HG02571 (cell line): ENCODE data around the gene FXYD2.

Experiments
- ATAC-seq: cut with Tn5 transposase; IDR thresholded peaks from one replicate; pipeline ENCODE4 v1.9.1; 2021; ENCODE audit warnings: mild to moderate bottlenecking, moderate library complexity; ENCODE audit not compliant: unreplicated experiment

FXYD2 gene

GRCh38 chr11:117805045-117805444 lies 19.5 kb downstream of the FXYD2 start:
- ATAC-seq: no peak

- ATAC-seq: no peak
Measured at GRCh38 chr11:117803896-117804295, 20.6 kb downstream of the FXYD2 start.

- no peak for ATAC-seq
Measured at GRCh38 chr11:117799634-117800033, 24.9 kb downstream of the FXYD2 start.

DNA sequence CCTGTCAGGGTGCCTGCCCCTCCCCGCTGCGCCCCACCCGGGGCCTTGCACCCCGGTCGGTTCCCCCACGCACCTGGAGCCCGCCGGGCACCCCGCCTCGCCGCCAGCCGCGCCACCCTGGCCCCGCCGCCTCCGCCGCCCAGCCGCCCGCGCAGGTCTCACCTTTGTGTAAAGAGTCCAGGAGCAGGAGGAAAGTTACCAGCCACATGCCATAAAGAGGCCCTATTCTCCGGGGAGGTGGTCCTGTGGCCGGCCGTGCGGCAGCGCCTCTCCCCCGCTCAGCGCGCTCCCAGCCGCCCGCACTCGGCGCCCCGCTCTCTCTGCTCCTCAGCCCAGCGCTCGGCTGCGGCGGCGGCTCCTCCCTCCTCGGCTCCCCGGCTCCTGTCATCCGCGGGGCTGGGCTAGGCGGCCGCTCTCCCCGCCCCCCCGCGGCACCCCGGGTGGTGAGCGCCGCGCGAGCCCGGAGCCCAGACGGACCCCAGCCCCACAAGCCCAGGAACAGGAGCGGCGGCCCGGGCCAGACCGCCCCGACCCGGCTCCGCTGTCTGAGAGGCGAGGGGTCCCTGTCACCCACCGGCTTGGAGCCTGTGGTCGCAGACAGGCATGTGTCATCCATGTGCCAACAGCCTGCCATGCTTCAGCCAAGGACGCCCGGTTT lies 27.5 kb downstream of the FXYD2 start, which contains the start of gene DSCAML1:
Gene DSCAML1 (minus strand): TSS at position 345 of the 658 bp plus-strand sequence. CDS start 137 bp downstream, at position 208.
- ATAC-seq: no peak

- ATAC-seq: no peak
Measured at GRCh38 chr11:117796456-117796871, 28.1 kb downstream of the FXYD2 start.

GRCh38 chr11:117795638-117796455 lies 28.7 kb downstream of the FXYD2 start:
- no peak for ATAC-seq

DNA sequence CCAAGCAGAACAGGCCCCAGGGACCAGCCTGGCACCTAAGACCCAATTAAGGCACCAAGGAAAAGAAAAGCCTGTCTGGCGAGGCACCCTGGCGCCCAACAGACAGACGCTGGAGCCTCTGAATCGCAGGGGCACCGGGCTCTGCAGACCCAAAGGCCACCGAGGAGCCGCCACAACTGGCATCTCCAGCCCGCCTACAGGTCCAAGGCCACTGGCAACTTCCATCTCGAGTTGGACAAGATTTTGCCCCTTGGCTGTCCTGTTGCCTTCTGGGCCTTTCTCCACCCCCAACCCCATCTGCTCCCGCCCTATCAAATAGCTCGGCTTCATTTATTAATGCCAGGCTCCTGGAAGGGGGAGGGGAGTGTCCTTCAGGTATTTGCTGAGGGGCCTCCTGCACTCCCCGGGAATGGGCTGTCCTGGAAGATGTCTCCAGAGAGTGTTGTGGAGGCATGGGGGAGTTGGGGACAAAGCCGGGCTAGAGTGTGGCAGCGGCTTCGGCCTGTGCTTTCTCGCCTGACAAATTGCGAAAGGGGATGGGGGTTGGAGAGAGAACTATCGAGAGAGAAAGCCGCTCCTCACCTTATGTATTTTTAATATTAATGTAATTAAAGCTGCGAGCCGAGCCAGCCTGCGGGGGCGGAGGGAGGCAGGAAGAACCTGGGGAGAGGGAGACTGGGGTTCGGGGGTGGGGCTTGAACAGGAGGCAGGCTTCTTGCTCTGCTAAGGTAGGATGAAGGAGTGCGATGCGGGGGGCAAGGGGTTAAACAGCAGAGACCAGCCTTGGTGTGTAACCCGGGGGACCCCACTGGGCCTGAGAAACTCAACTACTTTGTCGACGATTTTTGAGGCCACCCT lies 29.5 kb downstream of the FXYD2 start:
- ATAC-seq: no peak

- no peak for ATAC-seq
Measured at GRCh38 chr11:117794135-117794534, 30.4 kb downstream of the FXYD2 start.

DNA sequence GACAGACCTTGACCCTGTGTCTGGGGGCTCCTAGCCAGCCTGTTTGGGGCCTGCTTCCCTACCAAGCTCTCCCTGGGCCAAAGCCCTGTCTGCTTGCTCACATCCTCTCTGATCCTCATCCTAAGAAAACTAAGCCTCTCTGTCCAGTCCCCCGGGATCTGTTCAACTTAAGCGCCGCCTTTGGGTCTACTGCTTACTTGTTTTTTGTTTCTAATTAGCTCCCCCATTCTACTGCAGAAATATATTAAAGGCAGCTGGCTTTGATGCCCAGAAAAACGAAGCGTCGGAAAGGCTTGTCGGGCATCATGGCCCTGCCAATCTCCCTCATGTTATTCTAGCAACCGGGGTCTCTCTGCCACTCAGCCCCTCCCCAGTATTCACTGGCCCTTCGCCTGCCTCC lies 31.0 kb downstream of the FXYD2 start:
- no peak for ATAC-seq

GRCh38 chr11:117792992-117793391 lies 31.6 kb downstream of the FXYD2 start:
- no peak for ATAC-seq

- no peak for ATAC-seq
Measured at GRCh38 chr11:117792241-117792640, 32.3 kb downstream of the FXYD2 start.

DNA sequence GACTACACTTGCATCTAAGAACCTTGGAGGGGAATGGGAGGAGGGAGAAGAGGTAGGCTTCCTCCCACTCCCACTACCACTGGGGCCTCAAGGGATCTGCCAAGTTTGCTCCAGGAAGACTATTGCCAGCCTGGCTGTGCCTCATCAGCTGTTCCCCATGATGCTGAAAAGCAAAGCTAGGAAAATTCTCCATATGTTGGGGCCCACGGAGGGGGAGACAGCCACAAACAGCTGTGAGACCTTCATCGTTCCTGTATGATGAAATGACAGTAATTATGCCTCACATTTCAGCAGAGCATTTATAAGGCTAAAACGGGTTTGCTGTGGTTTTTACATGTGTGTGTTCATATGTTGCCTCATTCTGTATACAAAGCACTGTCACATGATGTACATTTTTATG lies 34.3 kb downstream of the FXYD2 start:
- no peak for ATAC-seq

- ATAC-seq: no peak
Measured at GRCh38 chr11:117789241-117789640, 35.3 kb downstream of the FXYD2 start.

DNA sequence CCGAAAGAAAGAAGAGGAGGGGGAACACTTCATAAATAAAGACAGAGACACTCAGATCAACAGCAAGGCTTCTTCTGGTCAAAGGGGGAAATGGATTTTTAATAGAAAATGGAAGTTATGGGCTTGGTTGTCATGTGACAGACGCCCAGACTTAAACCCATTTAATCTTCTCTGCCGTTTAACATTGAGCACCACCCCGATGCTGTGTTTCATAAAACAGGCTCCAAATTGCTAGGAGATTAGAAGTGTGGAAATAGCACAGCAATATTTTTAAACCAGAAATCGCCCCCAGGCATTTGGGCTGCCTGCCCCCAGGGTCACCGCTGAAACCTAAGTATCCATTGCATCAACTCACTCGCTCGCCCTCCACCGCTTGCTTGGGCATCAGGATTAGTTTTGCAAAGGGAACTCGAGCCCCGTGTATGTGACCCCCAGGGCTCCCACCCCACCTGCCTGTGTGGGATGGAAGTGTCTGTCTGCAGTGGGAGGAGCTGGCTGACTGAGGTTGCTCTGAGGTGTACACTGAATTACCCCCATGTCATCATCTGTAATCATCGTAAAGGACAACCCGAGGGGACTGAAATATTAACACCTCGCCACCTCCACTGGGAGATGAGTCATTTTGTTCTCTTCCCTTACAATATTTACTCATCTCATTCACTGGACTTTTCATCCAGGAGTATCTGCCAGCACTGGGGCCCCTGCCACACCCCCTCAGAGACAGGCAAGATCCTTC lies 38.2 kb downstream of the FXYD2 start:
- ATAC-seq: no peak

DNA sequence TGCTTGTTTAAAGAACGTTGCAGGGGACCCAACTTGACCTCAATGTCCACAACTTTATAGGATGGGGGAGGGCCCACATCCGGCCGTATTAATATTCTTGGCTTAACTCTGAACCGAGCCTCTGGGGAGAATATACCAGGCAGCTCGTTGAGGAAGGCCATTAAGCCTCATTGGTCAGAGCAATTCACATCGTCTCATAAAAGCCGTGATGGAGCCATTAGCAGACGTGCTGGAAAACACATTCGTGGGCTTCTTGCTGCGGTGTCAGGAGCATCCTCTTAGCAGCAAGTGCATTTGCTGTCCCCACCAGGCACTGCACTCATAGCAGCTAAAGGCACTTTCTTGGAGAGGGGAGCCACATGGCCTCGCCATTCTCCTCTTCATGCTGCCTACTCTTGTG lies 42.4 kb downstream of the FXYD2 start:
- ATAC-seq: no peak

DNA sequence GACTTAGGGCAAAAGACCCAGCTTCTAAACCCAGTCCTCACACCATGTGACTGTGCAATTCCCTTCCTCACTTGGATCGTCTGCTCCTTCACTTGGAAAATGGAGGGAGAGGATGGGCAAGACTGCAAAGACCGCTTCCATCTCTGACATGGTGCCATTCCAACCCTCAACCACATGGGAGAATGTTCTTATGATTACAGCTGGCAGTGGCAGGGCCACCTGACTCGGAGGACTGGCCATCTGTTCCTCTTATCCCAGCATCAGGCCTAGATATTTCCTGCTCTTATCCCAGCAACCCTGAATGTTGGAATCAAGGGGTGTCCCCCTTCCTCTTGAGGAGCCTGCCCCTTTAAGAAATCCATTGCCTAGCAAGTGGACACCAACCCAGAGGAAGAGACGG lies 42.9 kb downstream of the FXYD2 start:
- ATAC-seq: no peak

GRCh38 chr11:117780456-117780855 lies 44.1 kb downstream of the FXYD2 start:
- no peak for ATAC-seq

GRCh38 chr11:117774553-117774952 lies 50.0 kb downstream of the FXYD2 start:
- no peak for ATAC-seq

DNA sequence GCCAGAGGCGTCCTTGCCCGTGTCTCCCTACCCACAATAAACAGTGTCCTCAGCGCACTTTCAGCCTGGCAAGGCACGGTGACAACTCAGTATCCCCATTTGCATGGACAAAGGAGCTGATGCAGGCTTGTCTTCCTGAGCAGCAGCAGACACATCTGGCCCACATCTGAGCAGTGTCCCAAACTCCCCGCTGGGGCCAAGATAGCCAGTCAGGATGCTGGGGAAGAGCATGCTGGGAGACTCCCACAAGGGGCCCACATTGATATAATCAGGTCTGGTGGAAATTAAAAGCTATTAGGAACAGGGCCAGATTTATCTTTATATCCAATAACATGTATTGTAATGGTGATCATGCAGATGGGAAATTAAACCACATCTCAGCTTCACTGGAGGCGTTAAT lies 52.2 kb downstream of the FXYD2 start:
- ATAC-seq: no peak

DNA sequence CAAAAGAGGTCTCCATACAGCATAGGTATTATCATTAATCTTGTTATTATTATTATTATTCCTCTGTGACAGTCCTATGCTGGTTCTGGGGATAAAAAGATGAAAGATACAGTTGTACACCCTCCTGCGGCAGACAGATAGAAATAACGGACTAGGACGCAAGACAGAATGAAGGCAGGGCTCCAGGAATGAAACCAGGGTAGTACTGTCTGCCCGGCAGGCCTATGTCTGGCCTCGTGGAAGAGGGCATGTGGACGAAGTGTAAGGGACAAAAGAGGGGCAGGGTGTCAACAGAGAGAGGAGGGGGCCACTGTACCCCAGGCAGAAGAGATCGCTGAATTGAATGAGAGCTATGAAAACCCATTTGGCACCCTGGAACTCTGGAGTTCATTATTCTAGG lies 52.7 kb downstream of the FXYD2 start:
- no peak for ATAC-seq

DNA sequence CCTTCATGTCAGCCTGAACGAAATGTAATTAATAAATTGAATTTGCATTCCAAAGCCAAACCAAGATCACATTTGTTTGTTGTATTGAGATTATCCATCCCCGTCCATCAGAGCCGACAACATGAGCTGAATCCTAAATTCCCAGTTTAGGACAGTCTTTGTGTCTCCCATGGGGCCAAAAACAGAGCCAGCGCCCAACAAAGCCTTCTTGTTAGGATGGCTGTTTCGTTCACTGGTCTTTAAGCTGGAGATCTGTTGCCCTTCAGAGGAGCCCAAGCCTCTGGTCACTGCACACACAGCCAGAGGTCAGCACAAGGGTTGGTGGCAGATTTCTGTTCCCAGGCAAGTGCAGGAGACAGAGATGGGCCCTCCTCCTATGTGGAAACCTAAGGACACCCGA lies 53.3 kb downstream of the FXYD2 start:
- ATAC-seq: no peak
